IPS DF 19.7 (cell line): ENCODE data around the gene GPR68.
"Not testable (repeated sequence)": the region's sequence is repeated elsewhere in the genome, so short reads cannot be mapped to it uniquely, and the experiment has no call there.

ENCODE experiments used
- DNase-seq: peaks from one replicate; pipeline ENCODE4 v3.0.0-alpha.2; 2013; ENCODE audit warnings: low read depth, low spot score

GPR68 gene

GRCh38 chr14:91190853-91191252 lies 53.7 kb downstream of the GPR68 start:
- DNase-seq = no peak

DNA sequence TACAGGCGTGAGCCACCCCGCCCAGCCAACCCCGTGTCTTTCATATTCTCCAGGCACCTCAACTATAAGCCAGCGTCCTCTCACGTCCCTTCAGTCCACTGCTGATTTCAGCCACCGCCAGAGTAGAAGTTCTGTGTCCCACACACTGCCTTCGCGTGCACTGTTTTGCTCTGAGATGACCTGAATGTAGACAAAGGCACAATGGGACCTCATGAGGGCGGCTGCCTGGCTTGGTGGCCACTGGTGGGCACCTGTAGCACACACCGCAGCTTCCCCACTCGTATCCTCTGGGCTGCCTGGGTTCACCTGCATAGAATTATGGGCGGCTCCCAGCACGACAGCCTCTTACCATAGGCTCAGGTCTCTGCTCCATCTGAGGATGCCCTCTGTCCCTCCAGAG lies 57.2 kb downstream of the GPR68 start:
- DNase-seq = no peak

- DNase-seq = no peak
Measured at GRCh38 chr14:91186515-91187066, 57.9 kb downstream of the GPR68 start.

GRCh38 chr14:91185721-91186120 lies 58.8 kb downstream of the GPR68 start:
- DNase-seq = no peak

GRCh38 chr14:91184559-91184958 lies 59.9 kb downstream of the GPR68 start:
- no peak for DNase-seq

DNA sequence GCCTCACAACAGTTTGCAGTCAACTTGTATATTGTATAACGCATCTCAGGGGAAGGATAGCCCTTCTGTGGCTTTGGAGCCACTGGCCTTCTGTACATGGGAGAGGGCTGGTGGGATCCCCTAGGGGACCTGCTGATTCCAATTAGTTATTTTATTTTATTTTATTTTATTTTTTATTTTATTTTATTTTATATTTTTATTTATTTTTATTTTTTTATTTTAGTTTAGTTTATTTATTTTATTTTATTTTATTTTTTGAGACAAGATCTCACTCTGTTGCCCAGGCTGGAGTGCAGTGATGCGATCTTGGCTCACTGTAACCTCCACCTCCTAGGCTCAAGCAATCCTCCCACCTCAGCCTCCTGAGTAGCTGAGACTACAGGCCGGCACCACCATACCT lies 61.8 kb downstream of the GPR68 start:
- DNase-seq = not testable (repeated sequence)
